Measurements from ENCODE around the gene DNAJB12.

The DNAJB12 gene

DNA sequence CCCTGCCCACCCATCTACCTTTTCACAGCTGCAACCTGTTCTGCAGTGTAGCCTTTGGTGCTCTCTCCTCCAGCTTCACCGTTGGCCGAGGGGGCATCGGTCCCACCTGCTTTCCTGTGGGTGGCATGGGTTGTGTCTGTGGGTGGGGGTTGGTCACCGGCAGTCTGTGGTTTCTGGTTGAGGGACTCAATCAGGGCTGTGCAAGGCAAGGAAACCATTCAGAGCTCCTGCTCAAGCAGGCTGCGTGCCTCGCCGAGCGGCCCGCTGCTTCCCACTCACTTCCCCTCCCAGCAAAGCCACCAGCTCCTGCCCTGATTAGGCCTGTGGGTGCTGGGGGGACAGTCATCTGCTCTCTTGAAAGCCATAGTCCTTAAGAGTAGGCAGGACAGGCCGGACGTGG is 9.8 kb downstream of the DNAJB12 start:
- TF ChIP-seq, protein P1, sequence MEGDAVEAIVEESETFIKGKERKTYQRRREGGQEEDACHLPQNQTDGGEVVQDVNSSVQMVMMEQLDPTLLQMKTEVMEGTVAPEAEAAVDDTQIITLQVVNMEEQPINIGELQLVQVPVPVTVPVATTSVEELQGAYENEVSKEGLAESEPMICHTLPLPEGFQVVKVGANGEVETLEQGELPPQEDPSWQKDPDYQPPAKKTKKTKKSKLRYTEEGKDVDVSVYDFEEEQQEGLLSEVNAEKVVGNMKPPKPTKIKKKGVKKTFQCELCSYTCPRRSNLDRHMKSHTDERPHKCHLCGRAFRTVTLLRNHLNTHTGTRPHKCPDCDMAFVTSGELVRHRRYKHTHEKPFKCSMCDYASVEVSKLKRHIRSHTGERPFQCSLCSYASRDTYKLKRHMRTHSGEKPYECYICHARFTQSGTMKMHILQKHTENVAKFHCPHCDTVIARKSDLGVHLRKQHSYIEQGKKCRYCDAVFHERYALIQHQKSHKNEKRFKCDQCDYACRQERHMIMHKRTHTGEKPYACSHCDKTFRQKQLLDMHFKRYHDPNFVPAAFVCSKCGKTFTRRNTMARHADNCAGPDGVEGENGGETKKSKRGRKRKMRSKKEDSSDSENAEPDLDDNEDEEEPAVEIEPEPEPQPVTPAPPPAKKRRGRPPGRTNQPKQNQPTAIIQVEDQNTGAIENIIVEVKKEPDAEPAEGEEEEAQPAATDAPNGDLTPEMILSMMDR (IDR thresholded peaks at IDR 0.05; ENCODE audit: control insufficient read depth, extremely low read depth, insufficient read depth), result no peak
- H3K4me3 ChIP-seq (ENCODE audit: low read depth, low read length), result no peak overlapping the region
- DNase-seq (ENCODE audit: low read depth), result no peak

DNA sequence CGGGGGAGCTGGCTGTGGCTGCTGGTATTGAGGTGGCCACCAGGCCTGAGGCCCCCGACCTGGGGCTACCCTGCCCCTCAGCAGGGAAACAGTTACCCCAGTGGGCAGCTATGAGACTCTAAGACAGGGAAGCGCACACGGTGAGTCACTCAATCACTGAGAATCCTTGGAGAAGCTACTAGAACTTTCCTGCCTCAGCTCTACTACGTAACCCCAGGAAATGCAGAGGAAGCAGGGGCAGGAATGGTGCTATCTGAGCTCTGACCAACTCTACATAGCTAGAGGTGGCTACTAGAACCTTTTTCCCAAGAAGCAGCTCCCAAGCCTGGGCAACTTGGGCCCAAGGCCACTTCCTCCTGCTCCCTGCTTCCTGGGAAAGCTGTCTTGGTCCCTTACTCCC is 11.8 kb downstream of the DNAJB12 start:
- TF ChIP-seq, protein P1 (IDR thresholded peaks at IDR 0.05; ENCODE audit: control insufficient read depth, extremely low read depth, insufficient read depth), result no peak
- DNase-seq (ENCODE audit: low read depth), result no peak
- H3K4me3 ChIP-seq (ENCODE audit: low read depth, low read length), result no peak overlapping the region

DNA sequence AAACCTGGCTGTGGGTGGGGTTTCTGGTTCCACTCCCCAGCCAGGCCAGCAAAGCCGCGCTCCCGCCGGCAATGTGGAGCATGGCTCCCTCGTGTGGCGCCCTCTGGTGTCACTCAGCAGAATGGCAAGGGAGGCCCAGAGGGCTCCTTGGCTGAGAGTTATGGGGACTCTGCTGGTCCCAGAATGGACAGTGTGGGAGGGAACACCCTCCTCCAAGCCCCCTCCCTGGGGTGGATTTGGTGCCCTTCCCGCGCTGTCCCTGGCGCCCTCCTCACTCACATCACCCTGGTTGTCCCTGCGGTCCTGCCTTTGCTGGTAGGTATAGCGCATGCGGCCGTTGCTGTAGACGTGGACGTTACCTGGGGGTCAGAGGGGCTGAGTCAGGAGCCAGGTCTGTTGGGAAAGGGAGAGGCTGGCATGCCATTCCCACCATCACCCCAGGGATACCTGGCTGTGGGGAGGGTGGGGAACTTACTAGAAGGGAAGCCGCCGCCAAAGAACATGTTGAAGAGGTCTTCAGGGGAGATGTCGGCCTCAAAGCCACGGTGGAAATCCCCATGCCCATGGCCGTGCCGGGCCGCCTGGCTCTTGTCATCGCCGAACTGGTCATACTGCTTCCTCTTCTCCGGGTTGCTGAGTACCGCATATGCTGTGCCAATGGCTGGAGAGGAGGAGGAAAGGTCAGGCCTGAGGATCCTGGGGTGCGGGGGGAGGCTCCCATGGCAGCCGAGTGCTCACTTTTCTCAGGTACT is 14.0 kb downstream of the DNAJB12 start:
- TF ChIP-seq, protein P1 (IDR thresholded peaks at IDR 0.05; ENCODE audit: control insufficient read depth, extremely low read depth, insufficient read depth), result peak; percentile 63
- H3K4me3 ChIP-seq (ENCODE audit: low read depth, low read length), result no peak overlapping the region
- no peak for DNase-seq (ENCODE audit: low read depth)

DNA sequence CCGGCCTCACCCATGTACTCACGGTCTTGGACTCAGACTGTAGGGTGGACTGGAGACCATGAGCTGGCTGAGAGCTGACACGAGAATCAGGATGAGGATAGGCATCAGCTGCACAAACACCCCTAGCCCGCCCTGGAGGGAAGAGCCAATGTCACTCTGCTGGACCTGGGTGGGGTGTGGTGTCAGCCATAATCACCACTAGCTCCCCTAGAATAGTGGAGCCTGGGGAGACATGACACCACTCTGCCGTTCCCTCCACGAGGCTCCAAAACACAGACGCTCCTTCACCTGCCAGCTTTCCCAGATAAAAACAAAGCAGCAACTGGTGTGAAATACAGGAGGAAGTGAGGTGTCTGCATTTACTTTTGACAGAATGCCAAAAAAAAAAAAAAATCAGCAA is 16.5 kb downstream of the DNAJB12 start:
- TF ChIP-seq, protein P1 (IDR thresholded peaks at IDR 0.05; ENCODE audit: control insufficient read depth, extremely low read depth, insufficient read depth), result no peak
- no peak for DNase-seq (ENCODE audit: low read depth)
- H3K4me3 ChIP-seq (ENCODE audit: low read depth, low read length), result no peak overlapping the region

DNA sequence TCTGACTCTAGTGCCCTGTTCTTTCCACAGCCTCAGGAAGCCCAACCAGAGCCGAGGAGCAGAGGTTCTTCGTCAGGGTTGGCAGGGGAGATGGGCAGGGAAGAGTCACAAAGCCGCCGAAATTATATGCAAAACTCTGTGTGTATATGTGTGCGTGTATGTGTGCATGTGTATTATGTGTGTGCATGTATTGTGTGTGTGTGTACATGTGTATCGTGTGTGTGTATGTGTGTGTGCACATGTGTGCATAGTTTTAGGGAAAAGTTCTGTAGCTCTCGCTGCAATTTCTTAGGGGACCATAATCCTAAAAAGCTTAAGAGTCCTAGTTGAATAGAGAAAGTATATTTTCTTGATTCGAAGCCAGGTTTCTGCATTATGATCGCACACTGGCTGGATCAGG is 17.0 kb downstream of the DNAJB12 start:
- DNase-seq (ENCODE audit: low read depth), result no peak
- TF ChIP-seq, protein P1 (IDR thresholded peaks at IDR 0.05; ENCODE audit: control insufficient read depth, extremely low read depth, insufficient read depth), result no peak
- H3K4me3 ChIP-seq (ENCODE audit: low read depth, low read length), result no peak overlapping the region

DNA sequence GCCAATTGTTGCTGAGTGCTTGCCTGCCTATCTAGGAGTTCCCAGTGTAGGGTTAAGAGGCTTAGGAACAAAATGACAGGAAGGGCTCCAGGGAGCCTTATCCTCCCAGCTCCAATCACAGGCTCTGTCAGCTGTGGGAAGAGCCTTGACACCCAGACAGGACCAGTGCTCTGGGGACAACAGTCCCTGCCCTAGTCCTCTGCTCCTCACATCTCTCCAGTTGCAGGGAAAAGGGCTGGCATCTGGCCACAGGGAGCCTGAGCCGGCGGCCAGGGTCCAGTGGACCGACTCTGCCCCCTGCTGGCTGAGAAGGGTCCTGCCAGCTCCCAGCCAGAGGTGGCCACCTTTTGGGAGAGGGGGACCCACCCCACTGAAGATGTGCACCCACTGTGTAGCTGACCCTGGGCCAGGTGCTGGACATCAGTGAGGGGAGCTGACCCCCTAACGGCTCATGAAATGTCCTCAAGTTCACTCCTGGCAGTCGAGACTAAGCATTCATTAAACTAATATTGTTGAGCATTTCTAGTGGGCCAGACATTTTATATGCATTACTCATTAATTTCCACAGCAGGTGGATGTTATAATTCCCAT is 17.6 kb downstream of the DNAJB12 start:
- DNase-seq (ENCODE audit: low read depth), result no peak
- TF ChIP-seq, protein P1 (IDR thresholded peaks at IDR 0.05; ENCODE audit: control insufficient read depth, extremely low read depth, insufficient read depth), result peak; percentile 96
- no peak overlapping the region for H3K4me3 ChIP-seq (ENCODE audit: low read depth, low read length)

All from LNCaP clone FGC (cell line).